NCI-H345 treated with DMSO at 0.1 percent for 48 hours (cell line): ENCODE results near the gene CBFA2T3.

Source experiments
- DNase-seq: peaks from one replicate; lab custom pipeline; 2025; ENCODE audit not compliant: unreplicated experiment; lab: John Stamatoyannopoulos, UW

The CBFA2T3 gene

DNA sequence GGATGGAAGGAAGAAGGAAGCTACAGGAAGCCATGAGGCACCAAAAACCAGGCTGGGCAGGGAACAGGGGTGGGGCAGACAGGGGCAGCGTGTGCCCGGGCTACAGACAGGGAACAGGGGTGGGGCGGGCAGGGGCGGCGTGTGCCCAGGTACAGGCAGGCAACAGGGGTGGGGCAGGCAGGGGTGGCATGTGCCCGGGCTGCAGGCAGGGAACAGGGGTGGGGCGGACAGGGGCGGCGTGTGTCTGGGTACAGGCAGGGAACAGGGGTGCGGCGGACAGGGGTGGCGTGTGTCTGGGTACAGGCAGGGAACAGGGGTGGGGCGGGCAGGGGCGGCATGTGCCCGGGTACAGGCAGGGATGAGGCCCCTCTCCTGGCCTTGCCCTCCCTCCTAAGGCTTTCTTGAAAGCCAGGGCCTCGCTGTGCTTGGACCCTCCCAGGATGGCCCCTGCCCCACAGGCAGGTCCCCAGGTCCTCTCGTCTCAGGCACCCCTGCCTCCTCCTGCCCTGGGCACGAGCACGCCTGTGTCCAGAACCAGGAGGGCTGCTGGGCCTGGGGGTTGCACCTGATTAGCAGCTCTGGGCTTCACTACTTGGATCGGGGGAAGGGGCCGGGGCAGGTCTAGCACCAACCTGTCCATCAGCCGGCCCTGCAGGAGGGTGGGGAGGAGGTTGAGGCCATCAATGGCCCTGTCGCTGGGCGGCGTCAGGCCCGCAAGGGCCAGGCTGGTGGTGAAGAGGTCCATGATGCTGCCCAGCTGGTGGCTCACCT, 150.8 kb downstream of the CBFA2T3 start:
- DNase-seq, result no peak

- DNase-seq, result no peak
Observed at GRCh38 chr16:88825146-88825545, 151.9 kb downstream of the CBFA2T3 start.
